PFSK-1 (cell line): ENCODE results near the gene MIOX.

Experiments
- FOXP2 ChIP-seq: optimal IDR thresholded peaks from 2 replicates; pipeline ENCODE3; 2011; ENCODE audit warnings: borderline replicate concordance, control low read depth, inconsistent platforms; ENCODE audit not compliant: insufficient read depth; ENCODE audit errors: extremely low read length, extremely low read depth
- POLR2AphosphoS5 ChIP-seq: IDR thresholded peaks from 2 replicates; pipeline ENCODE4 v1.6.1; 2012; ENCODE audit warnings: low read depth, mild to moderate bottlenecking, control low read depth, low read length, moderate library complexity
- REST ChIP-seq, 2 experiments: IDR thresholded peaks; 2 replicates each; pipeline versions ENCODE4 v1.6.1 to v1.8.0; 2011 to 2012; ENCODE audit warnings: low read depth in 2 of 2, low read length in 2 of 2, control low read depth in 1 of 2, inconsistent platforms in 1 of 2, mild to moderate bottlenecking in 1 of 2, moderate library complexity in 1 of 2; ENCODE audit not compliant: insufficient read depth in 1 of 2
- SIN3A ChIP-seq: IDR thresholded peaks from 2 replicates; pipeline ENCODE4 v1.6.1; 2012; ENCODE audit warnings: mild to moderate bottlenecking, low read length, moderate library complexity, borderline replicate concordance; ENCODE audit not compliant: insufficient read depth
- TAF1 ChIP-seq: IDR thresholded peaks from 2 replicates; pipeline ENCODE4 v1.6.1; 2012; ENCODE audit warnings: low read length, control low read depth, borderline replicate concordance; ENCODE audit not compliant: insufficient read depth

Gene MIOX

GRCh38 chr22:50523806-50524675 is 37.4 kb downstream of the MIOX start:
- TF ChIP-seq POLR2AphosphoS5 = no peak
- no peak for TF ChIP-seq FOXP2
- no peak for TF ChIP-seq TAF1
- TF ChIP-seq SIN3A = no peak
- no peak for TF ChIP-seq REST (IDR thresholded peaks at IDR 0.05; ENCODE audit: insufficient read depth in 1 of 2, low read depth in 2 of 2, low read length in 2 of 2)

- TF ChIP-seq FOXP2 (no peak), POLR2AphosphoS5 (no peak), SIN3A (no peak), TAF1 (no peak), REST (IDR thresholded peaks at IDR 0.05; ENCODE audit: insufficient read depth in 1 of 2, low read depth in 2 of 2, low read length in 2 of 2) (no peak)
These were observed 38.0 kb downstream of the MIOX start for GRCh38 chr22:50524676-50525103.

DNA sequence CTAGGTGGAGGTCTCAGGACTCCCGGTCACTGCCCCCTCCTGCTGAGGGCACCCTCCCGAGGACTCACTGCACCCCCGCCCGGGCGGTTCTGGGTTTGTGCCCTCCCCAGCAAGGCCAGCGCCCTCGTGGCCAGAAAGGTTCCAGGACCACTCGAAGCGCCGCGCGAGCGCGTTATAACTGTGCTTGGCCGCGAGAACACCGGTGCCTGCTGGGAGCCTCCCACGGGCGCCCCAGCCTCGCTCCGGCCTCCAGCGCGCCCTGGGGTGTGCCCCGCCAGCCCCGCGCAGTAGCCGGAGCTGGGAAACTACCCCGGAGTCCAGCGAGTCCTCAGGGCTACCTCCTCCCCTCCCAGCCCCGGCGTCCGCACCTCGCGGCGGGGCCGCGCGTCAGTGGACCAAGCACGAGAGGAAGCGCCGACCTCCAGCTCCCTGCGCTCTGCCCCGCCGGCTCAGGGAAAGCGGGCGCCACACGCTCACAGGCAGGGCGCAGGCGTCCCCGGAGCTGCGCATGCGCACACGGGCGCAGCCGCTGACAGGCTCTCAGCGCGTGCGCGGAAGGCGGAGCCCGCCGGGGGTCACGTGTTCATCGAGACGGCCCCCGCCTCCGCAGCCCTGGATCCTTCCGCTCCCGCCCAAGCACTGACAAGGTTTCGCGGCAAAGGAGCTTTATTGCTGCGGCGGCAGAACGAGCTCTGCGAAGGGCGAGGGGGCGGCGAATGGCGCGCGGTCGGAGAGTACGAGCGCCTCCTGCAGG is 38.6 kb downstream of the MIOX start, which contains the start of gene SCO2:
SCO2 (minus strand) TSS at position 495 of the 754 bp plus-strand sequence. CDS start 1,187 bp downstream, outside the sequence.
- TF ChIP-seq FOXP2 = no peak
- TF ChIP-seq SIN3A = peak; percentile 13; the same call in 1 of the 2 replicates
- TF ChIP-seq POLR2AphosphoS5 = peak; percentile 73
- TF ChIP-seq REST (IDR thresholded peaks at IDR 0.05; ENCODE audit: insufficient read depth in 1 of 2, low read depth in 2 of 2, low read length in 2 of 2) = no peak
- TF ChIP-seq TAF1 = peak; percentile 85; the same call in 1 of the 2 replicates

DNA sequence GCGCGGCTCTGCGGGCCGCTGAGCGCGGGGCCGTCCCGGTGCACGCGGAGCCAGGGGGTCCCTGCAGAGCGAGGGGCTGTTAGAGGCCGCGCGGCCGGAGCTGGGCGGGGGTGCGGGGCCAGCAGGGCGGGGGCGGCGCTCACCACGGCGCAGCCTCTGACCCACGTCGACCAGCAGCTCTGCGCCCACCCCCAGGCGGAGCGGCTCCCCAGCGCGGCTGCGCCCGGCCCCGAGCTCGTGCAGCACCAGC is 39.1 kb downstream of the MIOX start:
- TF ChIP-seq FOXP2 = no peak
- TF ChIP-seq REST (IDR thresholded peaks at IDR 0.05; ENCODE audit: insufficient read depth in 1 of 2, low read depth in 2 of 2, low read length in 2 of 2) = 0 out of 4 replicates have a peak, but pooled peaks of 1 of the 2 experiments have one; percentile 9
- no peak for TF ChIP-seq TAF1
